K562 (cell line): ENCODE data around the gene TRAPPC1. TPM values are rescaled to one million over a fixed set of nuclear protein-coding genes. Genes with fewer than 3 reads are reported as not detected.

Experiments used
- ATAC-seq: fragments of 200-7000 bp; cut with Tn5 transposase; 3 replicates; pipeline ENCODE4 v1.9.1; 2020; ENCODE audit warnings: moderate library complexity
- BruUV-seq: library from RNA; stranded (reverse); fragments of 400-500 nt; replicated peaks from 2 replicates; lab custom pipeline; 2021; lab: Mats Ljungman, UMichigan
- CTCF ChIA-PET: fragments of 300-600 bp; formaldehyde crosslinking; extraction: SDS; loops from one replicate; lab custom pipeline; 2021; ENCODE audit warnings: low intra/inter-chr PET ratio; lab: Yijun Ruan, JAX
- POLR2A ChIA-PET: fragments of 300-600, 350-650 bp; sonication (Branson Sonifier 250); formaldehyde crosslinking; extraction: SDS; loops from one replicate; lab custom pipeline; 2021; ENCODE audit warnings: antibody characterized with exemption, inconsistent platforms; lab: Yijun Ruan, JAX
- DNase-seq, 4 experiments: peaks; one replicate each; pipeline versions ENCODE4 v3.0.0 to v3.0.0-alpha.2; 2011 to 2018; ENCODE audit warnings: low spot score in 3 of 4, mixed read lengths in 3 of 4; ENCODE audit errors: extremely low read depth in 1 of 4
- FAIRE-seq: peaks from 2 replicates; lab custom pipeline; 2011; peaks lifted over from hg19 to GRCh38; lab: Jason Lieb, UNC
- H2AFZ ChIP-seq: 2 replicates; pipeline ENCODE4 v1.6.0; 2011; ENCODE audit warnings: low read depth, low read length, control low read depth, inconsistent platforms
- H3K27ac ChIP-seq: fragments of 200-600 bp; 3 replicates; pipeline ENCODE4 v1.8.0; 2011; ENCODE audit warnings: low read depth, mild to moderate bottlenecking, control low read depth, inconsistent platforms, low read length, moderate library complexity, mixed read lengths; ENCODE audit errors: extremely low read depth
- H3K27me3 ChIP-seq, 2 experiments: fragments of 300-600 bp in 1 of 2; 2 replicates in 1 of 2; 3 replicates in 1 of 2; pipeline versions ENCODE4 v1.6.0 to v1.8.0; 2011; ENCODE audit warnings: inconsistent platforms in 2 of 2, low read length in 2 of 2, mild to moderate bottlenecking in 1 of 2, mixed read lengths in 1 of 2, moderate library complexity in 1 of 2; ENCODE audit not compliant: control insufficient read depth in 2 of 2, insufficient read depth in 2 of 2
- H3K36me3 ChIP-seq: fragments of 300-600 bp; 3 replicates; pipeline ENCODE4 v1.8.0; 2011; ENCODE audit warnings: mild to moderate bottlenecking, low read length, inconsistent platforms; ENCODE audit not compliant: control insufficient read depth, insufficient read depth
- H3K4me1 ChIP-seq, 2 experiments: fragments of 200-600 bp in 1 of 2; replicated peaks in 1 of 2; 2 replicates in 1 of 2; 3 replicates in 1 of 2; pipeline versions ENCODE4 v1.5.1 to v1.8.0; 2011; ENCODE audit warnings: inconsistent platforms in 2 of 2, low read length in 2 of 2, mild to moderate bottlenecking in 1 of 2, mixed read lengths in 1 of 2, moderate library complexity in 1 of 2; ENCODE audit not compliant: control insufficient read depth in 2 of 2, insufficient read depth in 2 of 2
- H3K4me2 ChIP-seq: 2 replicates; pipeline ENCODE4 v1.6.1; 2011; ENCODE audit warnings: low read length, control low read depth, inconsistent platforms, mixed read lengths; ENCODE audit not compliant: insufficient read depth
- H3K4me3 ChIP-seq: fragments of 200-600 bp; sonication (generic), shearing (Covaris generic); 2 replicates; pipeline ENCODE4 v1.5.1; 2016; ENCODE audit warnings: control low read depth, inconsistent platforms
- H3K79me2 ChIP-seq: fragments of 200-600 bp; 3 replicates; pipeline ENCODE4 v1.8.0; 2011; ENCODE audit warnings: low read length, inconsistent platforms; ENCODE audit not compliant: control insufficient read depth, insufficient read depth
- H3K9ac ChIP-seq, 2 experiments: 2 replicates each; pipeline versions ENCODE4 v1.6.0 to v1.6.1; 2011; ENCODE audit warnings: low read depth in 2 of 2, low read length in 2 of 2, control low read depth in 1 of 2, inconsistent platforms in 1 of 2, mild to moderate bottlenecking in 1 of 2, mixed read lengths in 1 of 2; ENCODE audit not compliant: insufficient read depth in 1 of 2
- H3K9me1 ChIP-seq: one replicate; pipeline ENCODE4 v1.6.0; 2011; ENCODE audit warnings: inconsistent platforms, mild to moderate bottlenecking, low read length, moderate library complexity; ENCODE audit not compliant: control insufficient read depth, insufficient read depth
- H3K9me3 ChIP-seq: replicated peaks from 2 replicates; pipeline ENCODE4 v1.5.1; 2011; ENCODE audit warnings: low read depth, low read length, inconsistent platforms; ENCODE audit not compliant: control insufficient read depth, insufficient read depth
- H4K20me1 ChIP-seq: replicated peaks from 2 replicates; pipeline ENCODE4 v1.6.1; 2011; ENCODE audit warnings: low read length, inconsistent platforms, mixed read lengths; ENCODE audit not compliant: control insufficient read depth, insufficient read depth
- BRCA1 ChIP-seq, 2 experiments: fragments of 450-650 bp in 1 of 2; sonication (generic) in 1 of 2; formaldehyde crosslinking in 1 of 2; IDR thresholded peaks; 2 replicates each; pipeline versions ENCODE4 v1.5.0 to v1.6.1; 2017 to 2020; ENCODE audit warnings: mild to moderate bottlenecking in 1 of 2, missing genetic modification reagents in 1 of 2
- C11orf30 ChIP-seq: fragments of 450-650 bp; IDR thresholded peaks from 2 replicates; pipeline ENCODE4 v1.6.1; 2016; ENCODE audit warnings: low read depth, mild to moderate bottlenecking
- GABPB2 ChIP-seq: fragments of 250-450 bp; sonication (Bioruptor Pico); conservative IDR thresholded peaks from 2 replicates; pipeline ENCODE4 v1.5.1; 2021; ENCODE audit warnings: mild to moderate bottlenecking
- MCM7 ChIP-seq, 2 experiments: fragments of 450-650 bp; IDR thresholded peaks; 2 replicates each; pipeline ENCODE4 v1.6.1; 2016 to 2018
- ZFP1 ChIP-seq: fragments of 450-650 bp; formaldehyde crosslinking; IDR thresholded peaks from 2 replicates; pipeline ENCODE4 v1.4.0; 2020; ENCODE audit warnings: mild to moderate bottlenecking, mixed read lengths
- ZNF134 ChIP-seq: fragments of 250-450 bp; sonication (Bioruptor Pico); conservative IDR thresholded peaks from 2 replicates; pipeline ENCODE4 v1.4.0; 2020
- ZNF274 ChIP-seq: IDR thresholded peaks from 2 replicates; pipeline ENCODE4 v1.6.1; 2011; ENCODE audit warnings: low read depth, mild to moderate bottlenecking, low read length, moderate library complexity, borderline replicate concordance
- ZNF282 ChIP-seq: sonication (generic); formaldehyde crosslinking; IDR thresholded peaks from 2 replicates; pipeline ENCODE4 v1.8.1; 2023; ENCODE audit warnings: missing genetic modification reagents
- ZNF436 ChIP-seq: fragments of 250-450, 450-650 bp; sonication (Bioruptor Pico); formaldehyde crosslinking; IDR thresholded peaks from 2 replicates; pipeline ENCODE4 v1.7.0; 2020; ENCODE audit warnings: mild to moderate bottlenecking
- WGBS: fragments of 100-300 bp; shearing (Covaris generic); methylation state at CpG from one replicate; pipeline ENCODE4 v1.1.6; 2016; ENCODE audit warnings: low coverage, mixed read lengths; ENCODE audit not compliant: insufficient coverage; ENCODE audit errors: missing lambda C conversion rate; 5-methylcytosine and 5-hydroxymethylcytosine counted together
- in situ Hi-C: fragments of 300-500 bp; cut with MboI; formaldehyde crosslinking; loops from 4 replicates; pipeline ENCODE4 v1.15.0; 2018; ENCODE audit warnings: inconsistent platforms, mixed read lengths
- intact Hi-C: fragments of 100-400 bp; cut with micrococcal nuclease; formaldehyde crosslinking; loops from 2 replicates; pipeline ENCODE4 v1.14.2; 2022
- polyA plus RNA-seq, 8 experiments: library from polyadenylated mRNA; depleted of rRNA in 4 of 8; stranded (reverse) in 5 of 8; unstranded in 3 of 8; fragments of >200 nt; fragmentation: Nextera tagmentation in 2 of 8; fragmentation: Illumina TruSeq in 1 of 8; extraction: Ambion mirVana in 2 of 8; extraction: Trizol in 1 of 8; gene quantifications; 2 replicates each; pipeline versions ENCODE4 v1.2.1 to v1.2.3, GENCODE V29; 2011 to 2014; ENCODE audit warnings: inconsistent platforms in 1 of 8, missing spikeins in 1 of 8
- total RNA-seq, 7 experiments: library from RNA; depleted of rRNA in 6 of 7; stranded (reverse); fragments of >200 nt in 6 of 7; fragmentation: Illumina TruSeq in 2 of 7; extraction: Trizol in 2 of 7; gene quantifications; 2 replicates each; pipeline versions ENCODE4 v1.2.1 to v1.2.3, GENCODE V29; 2011 to 2021; ENCODE audit warnings: low replicate concordance in 1 of 7

TRAPPC1 gene
- total and polyA plus RNA-seq, 9 of the 15 experiments (the other 6 are each of a cell fraction or from before 2014, with no cell fraction given): 11.7 to 82.8 (median 36.2) TPM

- H4K20me1 ChIP-seq: no peaks in the 10 kb centered on the region
- intact Hi-C loops: no loop called here
- H3K4me1 ChIP-seq: peaks cover 9 to 15% of the 10 kb centered on the region in 2 experiments; a peak in 4 of 5 replicates
- H3K9ac ChIP-seq: no peak overlapping the region
- H3K4me3 ChIP-seq: no peak overlapping the region
- no peaks in the 10 kb centered on the region for H3K9me1 ChIP-seq
- no peak for TF ChIP-seq MCM7 (IDR thresholded peaks at IDR 0.05)
- TF ChIP-seq, all 486 proteins: peak for 0
- 76% methylated on average over 9 of the region's 9 CpGs for WGBS
- Histone ChIP-seq H3K9me3 (no peaks in the 10 kb centered on the region), H3K4me2 (no peak overlapping the region), H3K79me2 (peaks cover 8% of the 10 kb centered on the region; the same call in 1 of the 3 replicates), H3K36me3 (peaks cover 33% of the 10 kb centered on the region; the same call in 2 of the 3 replicates), H3K27ac (no peak overlapping the region), H3K27me3 (no peaks in the 10 kb centered on the region), H2AFZ (no peak overlapping the region)
- FAIRE-seq: no peak
- in situ Hi-C loops: loop anchor here (5.0 kb wide), 1 partner anchor 146 kb away; no protein-coding TSS in a partner anchor
- DNase-seq: no peak
- POLR2A ChIA-PET: interaction anchor here (0.7 to 1.0 kb wide), 2 partner anchors 12 to 54 kb away, joined by 3 to 5 read pairs; partner anchors contain the start of gene NAA38
- no peak for ATAC-seq
- no TSS peak for BruUV-seq
- CTCF ChIA-PET: interaction anchor here (3.9 kb wide), 1 partner anchor 78 kb away, joined by 52 read pairs; no protein-coding TSS in a partner anchor
Observed at GRCh38 chr17:7911116-7911515, 20.6 kb downstream of the TRAPPC1 start.

DNA sequence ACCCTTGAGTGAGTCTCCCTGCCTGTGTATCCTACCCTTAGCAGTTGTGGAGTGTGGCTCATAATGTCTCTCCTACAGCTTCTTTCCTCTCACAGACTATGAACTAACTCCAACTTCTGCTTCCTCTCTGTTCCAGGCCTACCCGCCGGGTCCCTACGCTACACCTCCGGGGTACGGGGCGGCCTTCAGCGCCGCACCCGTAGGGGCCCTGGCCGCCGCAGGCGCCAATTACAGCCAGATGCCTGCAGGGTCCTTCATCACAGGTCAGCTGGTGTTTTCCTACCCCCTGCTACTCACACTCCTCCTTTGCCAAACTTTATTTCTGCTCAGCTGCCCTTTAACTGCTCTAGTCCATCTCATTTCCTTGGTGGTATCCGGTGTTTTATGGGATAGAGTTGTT lies 21.0 kb downstream of the TRAPPC1 start:
- no peak overlapping the region for H3K27ac ChIP-seq
- intact Hi-C loops: no loop called here
- peaks cover 33% of the 10 kb centered on the region; the same call in 2 of the 3 replicates for H3K36me3 ChIP-seq
- no peak overlapping the region for H2AFZ ChIP-seq
- no peak for TF ChIP-seq ZNF274
- TF ChIP-seq ZNF282: no peak
- no peak for TF ChIP-seq C11orf30
- no peak for TF ChIP-seq ZFP1
- TF ChIP-seq ZNF134 (CRISPR knock-in tag): no peak
- TF ChIP-seq ZNF436 (CRISPR knock-in tag): no peak
- no peak for TF ChIP-seq GABPB2 (CRISPR knock-in tag)
- TF ChIP-seq BRCA1 (IDR thresholded peaks at IDR 0.05): no peak
- no peak for TF ChIP-seq BRCA1 (CRISPR knock-in tag; IDR thresholded peaks at IDR 0.05)
- H3K9ac ChIP-seq: no peak overlapping the region
- in situ Hi-C loops: loop anchor here (5.0 kb wide), 1 partner anchor 147 kb away; no protein-coding TSS in a partner anchor
- ChIA-PET CTCF (no interaction called here), POLR2A (interaction anchor here (0.7 to 1.0 kb wide), 2 partner anchors 12 to 54 kb away, joined by 3 to 5 read pairs; partner anchors contain the start of gene NAA38)
- peaks cover 9 to 11% of the 10 kb centered on the region in 2 experiments; a peak in 4 of 5 replicates for H3K4me1 ChIP-seq
- H3K4me2 ChIP-seq: no peak overlapping the region
- ATAC-seq: no peak
- H4K20me1 ChIP-seq: no peaks in the 10 kb centered on the region
- no peaks in the 10 kb centered on the region for H3K9me3 ChIP-seq
- no peak overlapping the region for H3K4me3 ChIP-seq
- no TSS peak for BruUV-seq
- H3K9me1 ChIP-seq: no peaks in the 10 kb centered on the region
- WGBS: 96% methylated on average over 11 of the region's 13 CpGs
- peaks cover 8% of the 10 kb centered on the region; the same call in 1 of the 3 replicates for H3K79me2 ChIP-seq
- no peak for FAIRE-seq
- no peaks in the 10 kb centered on the region for H3K27me3 ChIP-seq
- DNase-seq: no peak
